ENCODE measurements around the gene LELP1. TPM values are rescaled to one million over a fixed set of nuclear protein-coding genes. Genes with fewer than 3 reads are reported as not detected.
"Not testable (repeated sequence)": the region's sequence is repeated elsewhere in the genome, so short reads cannot be mapped to it uniquely, and the experiment has no call there.

LELP1 gene
- total RNA-seq, 1 donor: not detected

GRCh38 chr1:153227810-153228209 is 24.6 kb downstream of the LELP1 start:
- TF ChIP-seq CTCF (IDR thresholded peaks at IDR 0.05; ENCODE audit: insufficient read depth, low read depth, low read length): no peak
- no peak for DNase-seq (ENCODE audit: low read depth)
- H3K4me3 ChIP-seq (ENCODE audit: low read depth, low read length): no peak overlapping the region

- TF ChIP-seq CTCF (IDR thresholded peaks at IDR 0.05; ENCODE audit: insufficient read depth, low read depth, low read length): no peak
- no peak for DNase-seq (ENCODE audit: low read depth)
- no peak overlapping the region for H3K4me3 ChIP-seq (ENCODE audit: low read depth, low read length)
Measured at GRCh38 chr1:153228491-153228890, 25.3 kb downstream of the LELP1 start.

- DNase-seq (ENCODE audit: low read depth); H3K4me3 ChIP-seq (ENCODE audit: low read depth, low read length): not testable (repeated sequence)
- peak; percentile 53 for TF ChIP-seq CTCF (IDR thresholded peaks at IDR 0.05; ENCODE audit: insufficient read depth, low read depth, low read length)
Measured at GRCh38 chr1:153229076-153229829, 26.0 kb downstream of the LELP1 start.

- no peak overlapping the region for H3K4me3 ChIP-seq (ENCODE audit: low read depth, low read length)
- no peak for DNase-seq (ENCODE audit: low read depth)
- no peak for TF ChIP-seq CTCF (IDR thresholded peaks at IDR 0.05; ENCODE audit: insufficient read depth, low read depth, low read length)
Measured at GRCh38 chr1:153231363-153231762, 28.1 kb downstream of the LELP1 start.

- no peak for TF ChIP-seq CTCF (IDR thresholded peaks at IDR 0.05; ENCODE audit: insufficient read depth, low read depth, low read length)
- DNase-seq (ENCODE audit: low read depth): no peak
Measured at GRCh38 chr1:153231785-153232184, 28.6 kb downstream of the LELP1 start.

GRCh38 chr1:153232553-153232952 is 29.3 kb downstream of the LELP1 start:
- H3K4me3 ChIP-seq (ENCODE audit: low read depth, low read length): no peak overlapping the region
- TF ChIP-seq CTCF (IDR thresholded peaks at IDR 0.05; ENCODE audit: insufficient read depth, low read depth, low read length): no peak
- no peak for DNase-seq (ENCODE audit: low read depth)

More at GRCh38 chr1:153231785-153232184, 28.6 kb downstream of the LELP1 start:
- H3K4me3 ChIP-seq (ENCODE audit: low read depth, low read length): no peak overlapping the region

GRCh38 chr1:153233448-153233847 is 30.2 kb downstream of the LELP1 start:
- H3K4me3 ChIP-seq (ENCODE audit: low read depth, low read length): no peak overlapping the region
- no peak for DNase-seq (ENCODE audit: low read depth)
- TF ChIP-seq CTCF (IDR thresholded peaks at IDR 0.05; ENCODE audit: insufficient read depth, low read depth, low read length): no peak

Measured in fibroblast of villous mesenchyme (primary cell).